ENCODE results near the gene BICRA. TPM values are rescaled to one million over a fixed set of nuclear protein-coding genes. Genes with fewer than 3 reads are reported as not detected.

BICRA gene
- total and polyA plus RNA-seq, 2 of the 4 experiments (the other 2 are of a cell fraction) = 1.8 to 3.5 TPM

GRCh38 chr19:47729799-47730520 is 121.0 kb downstream of the BICRA start (continued):
- TF ChIP-seq MXI1 (IDR thresholded peaks at IDR 0.05; ENCODE audit: borderline replicate concordance, low read depth, low read length) = no peak

- Histone ChIP-seq H3K14ac (replicated peaks; ENCODE audit: low read depth, low read length) (no peak overlapping the region), H3K27ac (ENCODE audit: insufficient read depth, low read length) (no peak overlapping the region), H2BK120ac (ENCODE audit: low read depth, low read length) (no peak overlapping the region), H2BK20ac (ENCODE audit: low read depth, low read length) (no peak overlapping the region), H3K4me3 (ENCODE audit: insufficient read depth, low read depth, low read length) (no peak overlapping the region), H3K79me1 (ENCODE audit: low read depth in 1 of 2, low read length in 2 of 2) (peaks cover 42 to 72% of the 10 kb centered on the region in 2 experiments), H4K20me1 (ENCODE audit: insufficient read depth, low read length) (peaks cover 60% of the 10 kb centered on the region), H3K56ac (ENCODE audit: extremely low read depth, insufficient read depth, low read length) (no peak overlapping the region), H2AK5ac (ENCODE audit: low read depth, low read length) (peak overlapping the region; percentile 45; the same call in 1 of the 2 replicates), H2AFZ (replicated peaks; ENCODE audit: low read length, poor library complexity) (no peak overlapping the region), H3K4me1 (ENCODE audit: control insufficient read depth, insufficient read depth, low read length) (peaks cover 19% of the 10 kb centered on the region), H4K8ac (ENCODE audit: low read depth in 2 of 2, low read length in 2 of 2) (no peak overlapping the region; a peak in 1 of 4 replicates), H2BK5ac (ENCODE audit: low read depth, low read length, poor library complexity, severe bottlenecking) (no peak overlapping the region), H4K5ac (ENCODE audit: low read depth, low read length) (no peak overlapping the region), H3K9me1 (ENCODE audit: insufficient read depth, low read length) (peaks cover 31% of the 10 kb centered on the region), H4K91ac (ENCODE audit: insufficient read depth, low read depth, low read length) (no peak overlapping the region), H3K18ac (ENCODE audit: low read depth, low read length) (no peak overlapping the region), H3K9ac (ENCODE audit: low read depth, low read length) (no peak overlapping the region), H2AK9ac (replicated peaks; ENCODE audit: low read depth, low read length, poor library complexity) (no peak overlapping the region), H2BK15ac (ENCODE audit: low read depth, low read length) (no peak overlapping the region), H3K9me3 (ENCODE audit: control insufficient read depth, insufficient read depth, low read length) (no peaks in the 10 kb centered on the region), H3K23ac (ENCODE audit: low read depth, low read length) (no peak overlapping the region), H3K36me3 (ENCODE audit: control insufficient read depth, insufficient read depth, low read length) (peaks cover 76% of the 10 kb centered on the region), H3K27me3 (ENCODE audit: control insufficient read depth, insufficient read depth, low read length) (no peaks in the 10 kb centered on the region), H3K4ac (ENCODE audit: low read depth, low read length) (peak overlapping the region; percentile 35; the same call in 1 of the 2 replicates), H3K4me2 (ENCODE audit: low read depth, low read length) (no peak overlapping the region)
- dilution Hi-C loops (cut with HindIII; ENCODE audit: low sequenced_read_pairs, unreplicated experiment) (no loop called here), in situ Hi-C loops (cut with MboI; ENCODE audit: low sequenced_read_pairs) (no loop called here), intact Hi-C loops (cut with micrococcal nuclease) (no loop called here)
- DNase-seq (no peak), ATAC-seq (ENCODE audit: low read depth) (no peak)
- POLR2A ChIA-PET (ENCODE audit: unreplicated experiment) = no interaction called here
- 90% methylated on average over 2 of the region's 8 CpGs; no CpG with 5 or more reads in 1 of the 2 experiments for WGBS, 2 experiments (ENCODE audit: extremely low coverage in 2 of 2, insufficient read length in 1 of 2)
- no TSS peak for BruUV-seq (replicated peaks)
- CTCF ChIA-PET = no interaction called here
- TF ChIP-seq MXI1 (IDR thresholded peaks at IDR 0.05; ENCODE audit: borderline replicate concordance, low read depth, low read length) (no peak), POLR2A (IDR thresholded peaks at IDR 0.05; ENCODE audit: low read depth, low read length) (no peak), RCOR1 (IDR thresholded peaks at IDR 0.05; ENCODE audit: insufficient replicate concordance, low read length) (no peak), SMC3 (IDR thresholded peaks at IDR 0.05; ENCODE audit: low read depth, low read length) (no peak), ELK1 (IDR thresholded peaks at IDR 0.05; ENCODE audit: borderline replicate concordance, low read depth, low read length) (no peak), CEBPB (IDR thresholded peaks at IDR 0.05; ENCODE audit: low read depth, low read length) (no peak), USF2 (IDR thresholded peaks at IDR 0.05; ENCODE audit: low read depth, low read length) (no peak), MAZ (IDR thresholded peaks at IDR 0.05; ENCODE audit: borderline replicate concordance, low read depth, low read length) (no peak), CTCF (conservative IDR thresholded peaks at IDR 0.05; ENCODE audit: low read depth, low read length) (no peak)
These were observed 121.6 kb downstream of the BICRA start for GRCh38 chr19:47730521-47730889.
